Neural progenitor cell (in vitro differentiated cells): Measurements from ENCODE around the gene RPH3AL.
"Not testable (repeated sequence)": the region's sequence is repeated elsewhere in the genome, so short reads cannot be mapped to it uniquely, and the experiment has no call there.

Experiments used
- CTCF ChIP-seq: fragments of 200-600 bp; sonication (generic); IDR thresholded peaks from 2 replicates; pipeline ENCODE4 v1.5.1; 2017; ENCODE audit warnings: antibody characterized with exemption, mild to moderate bottlenecking
- EZH2 ChIP-seq: fragments of 200-600 bp; sonication (generic); IDR thresholded peaks from 2 replicates; pipeline ENCODE4 v1.6.1; 2017; ENCODE audit warnings: antibody characterized with exemption, mild to moderate bottlenecking, moderate library complexity
- EZH2phosphoT487 ChIP-seq: fragments of 200-600 bp; sonication (generic); IDR thresholded peaks from 2 replicates; pipeline ENCODE4 v1.6.1; 2017; ENCODE audit warnings: antibody characterized with exemption

GRCh38 chr17:198225-198624 is 154.4 kb downstream of the RPH3AL start:
- TF ChIP-seq CTCF, EZH2phosphoT487, EZH2: not testable (repeated sequence)
